ENCODE results near the gene SERPINB3.
"Not testable (repeated sequence)": the region's sequence is repeated elsewhere in the genome, so short reads cannot be mapped to it uniquely, and the experiment has no call there.

SERPINB3 gene

DNA sequence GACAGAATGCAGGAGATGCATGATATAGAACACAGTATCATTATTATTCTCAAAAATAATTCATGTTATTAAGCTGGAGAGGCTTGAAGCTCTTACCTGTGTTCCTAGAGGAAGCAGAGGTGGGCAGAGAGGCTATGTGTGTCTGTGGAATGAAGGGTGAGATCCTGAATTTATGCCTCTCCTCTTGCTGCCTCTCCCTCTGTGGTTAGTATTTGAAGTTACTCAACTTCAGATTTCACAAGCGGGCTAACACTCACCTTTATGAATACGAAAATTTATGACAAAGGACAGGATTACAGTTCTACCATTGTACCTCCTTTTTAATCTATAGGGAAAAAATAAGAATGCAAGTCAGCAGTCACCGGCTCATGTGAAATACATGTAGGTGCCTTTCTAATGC lies at the start of gene SERPINB3:
Gene SERPINB3 (minus strand): TSS at position 144 of the 400 bp plus-strand sequence. CDS start 677 bp downstream, outside the sequence.
- DNase-seq (ENCODE audit: low read depth); H3K4me3 ChIP-seq (ENCODE audit: control insufficient read depth, low read depth, low read length): not testable (repeated sequence)

DNA sequence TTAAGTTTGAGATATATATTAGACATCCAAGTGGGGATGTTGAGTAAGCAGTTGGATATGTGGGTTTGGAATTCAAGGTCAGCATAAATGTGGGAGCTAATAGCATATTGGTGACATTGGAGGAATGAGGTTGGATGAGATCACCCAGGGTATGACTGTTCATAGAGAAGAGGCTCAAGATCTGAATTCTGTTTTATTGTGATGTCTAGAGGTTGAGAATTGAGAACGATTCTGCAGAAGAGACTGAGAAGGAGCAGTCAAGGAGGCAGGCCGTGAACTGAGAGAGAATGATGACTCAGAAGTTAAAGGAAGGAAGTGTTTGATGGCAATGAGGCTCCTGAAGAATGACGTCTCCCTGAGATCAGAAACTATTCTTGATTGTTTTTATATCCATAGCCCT lies 47.0 kb upstream of the SERPINB3 start:
- no peak for TF ChIP-seq CTCF (conservative IDR thresholded peaks at IDR 0.05; ENCODE audit: control insufficient read depth, insufficient read depth, low read depth, low read length)
- DNase-seq (ENCODE audit: low read depth): peak; percentile 79
- H3K4me3 ChIP-seq (ENCODE audit: control insufficient read depth, low read depth, low read length): no peak overlapping the region

DNA sequence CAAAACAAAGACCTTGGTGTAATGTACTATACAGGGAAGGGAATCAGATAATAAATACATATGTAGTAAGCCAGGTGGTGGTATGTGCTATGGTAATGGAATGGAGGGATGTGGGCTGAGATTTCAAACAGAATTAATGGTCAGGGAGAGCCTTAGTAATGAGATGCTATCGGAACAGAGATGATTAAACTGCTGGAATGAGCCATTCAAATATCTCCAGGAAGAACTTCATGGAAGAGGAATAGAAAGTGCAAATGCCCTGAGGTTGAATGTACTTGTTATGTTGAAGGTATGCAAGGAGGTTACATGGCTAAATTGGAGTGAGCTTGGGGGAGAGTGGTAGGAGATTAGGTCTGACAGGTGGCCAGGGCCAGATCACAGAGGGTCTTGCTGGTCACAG lies 46.1 kb upstream of the SERPINB3 start:
- no peak for DNase-seq (ENCODE audit: low read depth)
- TF ChIP-seq CTCF (conservative IDR thresholded peaks at IDR 0.05; ENCODE audit: control insufficient read depth, insufficient read depth, low read depth, low read length): no peak
- no peak overlapping the region for H3K4me3 ChIP-seq (ENCODE audit: control insufficient read depth, low read depth, low read length)

DNA sequence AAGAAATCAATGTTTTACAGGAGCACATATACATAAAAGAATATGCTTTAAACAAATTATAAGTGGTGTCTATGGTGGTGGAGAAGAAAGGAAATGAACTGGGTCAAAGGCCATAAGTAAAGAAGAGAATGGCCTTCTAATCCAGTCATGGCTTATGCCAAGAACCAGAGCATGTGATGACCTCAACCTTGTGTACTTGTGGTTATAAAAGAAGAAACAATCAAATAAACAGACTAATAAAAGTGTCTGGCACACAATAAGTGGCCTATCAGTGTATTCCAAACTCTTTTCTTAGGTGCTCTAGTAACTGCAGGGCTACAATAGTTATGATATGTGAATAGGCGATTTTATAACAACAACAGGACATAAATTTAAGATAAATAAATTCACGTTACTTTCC lies 43.7 kb upstream of the SERPINB3 start:
- no peak for DNase-seq (ENCODE audit: low read depth)
- no peak overlapping the region for H3K4me3 ChIP-seq (ENCODE audit: control insufficient read depth, low read depth, low read length)
- TF ChIP-seq CTCF (conservative IDR thresholded peaks at IDR 0.05; ENCODE audit: control insufficient read depth, insufficient read depth, low read depth, low read length): no peak

GRCh38 chr18:63702660-63703059 lies 41.0 kb upstream of the SERPINB3 start, which contains the start of gene SERPINB11:
Gene SERPINB11, plus strand, starts transcription at chr18:63702960. Its CDS starts 7,234 bp downstream, at chr18:63710194.
- TF ChIP-seq CTCF (conservative IDR thresholded peaks at IDR 0.05; ENCODE audit: control insufficient read depth, insufficient read depth, low read depth, low read length): no peak
- no peak within 1 kb of the TSS for H3K4me3 ChIP-seq (ENCODE audit: control insufficient read depth, low read depth, low read length)
- no peak for DNase-seq (ENCODE audit: low read depth)

DNA sequence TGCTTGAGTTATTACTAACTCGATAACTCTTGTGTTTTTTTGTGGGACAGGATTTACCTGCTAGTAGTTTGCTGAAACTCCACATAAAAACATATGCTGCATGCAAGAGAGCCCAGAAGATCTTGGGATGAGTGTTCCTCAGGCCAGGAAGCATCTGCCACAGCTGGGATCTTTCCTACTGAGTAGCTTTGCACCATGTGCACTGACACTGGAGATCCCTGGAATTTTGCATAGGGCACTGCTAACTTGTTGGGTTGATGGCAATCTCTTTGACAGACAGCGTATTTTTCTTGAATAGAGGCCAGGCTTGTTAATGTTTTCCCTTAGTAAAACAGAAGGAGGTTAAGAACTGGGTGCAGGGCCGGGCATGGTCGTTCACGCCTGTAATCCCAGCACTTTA lies 40.3 kb upstream of the SERPINB3 start:
- H3K4me3 ChIP-seq (ENCODE audit: control insufficient read depth, low read depth, low read length): no peak overlapping the region
- no peak for TF ChIP-seq CTCF (conservative IDR thresholded peaks at IDR 0.05; ENCODE audit: control insufficient read depth, insufficient read depth, low read depth, low read length)
- DNase-seq (ENCODE audit: low read depth): no peak

DNA sequence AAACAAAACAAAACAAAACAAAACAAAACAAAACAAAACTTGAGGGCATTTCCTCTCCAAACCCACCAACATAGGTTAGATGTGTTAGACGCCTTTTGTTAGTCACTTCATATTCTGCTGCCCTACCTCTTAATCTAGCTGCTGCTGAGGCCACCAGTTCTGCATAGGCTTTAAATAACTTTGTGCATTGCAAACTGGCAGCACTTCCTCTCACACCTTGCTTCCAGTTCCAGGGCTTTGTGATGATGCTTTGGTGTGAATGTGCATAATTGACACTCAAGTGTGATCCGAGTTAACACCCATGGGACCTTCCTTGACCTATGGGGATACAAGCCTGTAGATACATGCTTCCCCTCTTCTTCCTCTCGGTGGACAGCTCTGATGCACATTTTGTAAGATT lies 38.8 kb upstream of the SERPINB3 start:
- H3K4me3 ChIP-seq (ENCODE audit: control insufficient read depth, low read depth, low read length): no peak overlapping the region
- no peak for TF ChIP-seq CTCF (conservative IDR thresholded peaks at IDR 0.05; ENCODE audit: control insufficient read depth, insufficient read depth, low read depth, low read length)
- DNase-seq (ENCODE audit: low read depth): no peak

Data from fibroblast of mammary gland (primary cell).